Brain microvascular endothelial cell (primary cell): ENCODE results near the gene THSD7A.

Source experiments
- DNase-seq: peaks from one replicate; pipeline ENCODE4 v3.0.0-alpha.2; 2020
- H3K27ac ChIP-seq: fragments of 250-450 bp; sonication (Bioruptor Pico); 2 replicates; pipeline ENCODE4 v1.5.1; 2020; ENCODE audit warnings: mild to moderate bottlenecking, moderate library complexity
- H3K27me3 ChIP-seq: fragments of 250-450 bp; sonication (Bioruptor Pico); replicated peaks from 2 replicates; pipeline ENCODE4 v1.5.1; 2020; ENCODE audit warnings: mild to moderate bottlenecking
- H3K36me3 ChIP-seq: fragments of 250-450 bp; sonication (Bioruptor Pico); replicated peaks from 2 replicates; pipeline ENCODE4 v1.5.1; 2020; ENCODE audit warnings: mild to moderate bottlenecking
- H3K4me3 ChIP-seq: 2 replicates; pipeline ENCODE4 v1.5.1; 2011; ENCODE audit warnings: low read depth, mild to moderate bottlenecking, control low read depth, low read length, moderate library complexity
- CTCF ChIP-seq: IDR thresholded peaks from 2 replicates; pipeline ENCODE4 v1.5.1; 2011; ENCODE audit warnings: low read depth, mild to moderate bottlenecking, moderate library complexity, low read length, control low read depth, inconsistent platforms; ENCODE audit errors: missing control alignments
- in situ Hi-C: cut with HindIII; loops from 2 replicates; pipeline ENCODE4 v1.10.0; 2017; ENCODE audit warnings: low sequenced_read_pairs, low pct_ligation_motif_present

THSD7A gene

DNA sequence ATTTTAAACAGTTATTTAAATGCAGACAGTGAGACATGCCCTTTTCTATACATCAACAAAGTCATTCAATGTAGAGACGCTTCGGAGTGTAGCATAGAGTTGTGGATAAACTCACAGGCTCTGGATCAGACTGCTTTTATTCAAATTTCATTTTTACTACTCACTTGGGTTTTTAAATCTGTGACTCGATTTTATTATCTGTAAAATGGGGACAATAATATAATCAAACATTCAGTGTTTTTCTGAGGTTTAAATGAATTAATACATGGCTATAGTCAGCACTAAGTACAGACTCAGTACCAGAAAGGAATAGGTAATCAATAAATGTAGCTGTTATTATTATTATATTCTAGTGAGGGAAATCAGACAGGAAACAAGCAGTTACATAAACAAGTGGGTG, 43.4 kb downstream of the THSD7A start:
- Histone ChIP-seq H3K27ac (no peak overlapping the region), H3K4me3 (no peak overlapping the region), H3K36me3 (no peaks in the 10 kb centered on the region), H3K27me3 (no peaks in the 10 kb centered on the region)
- in situ Hi-C loops, result no loop called here
- no peak for TF ChIP-seq CTCF
- no peak for DNase-seq

DNA sequence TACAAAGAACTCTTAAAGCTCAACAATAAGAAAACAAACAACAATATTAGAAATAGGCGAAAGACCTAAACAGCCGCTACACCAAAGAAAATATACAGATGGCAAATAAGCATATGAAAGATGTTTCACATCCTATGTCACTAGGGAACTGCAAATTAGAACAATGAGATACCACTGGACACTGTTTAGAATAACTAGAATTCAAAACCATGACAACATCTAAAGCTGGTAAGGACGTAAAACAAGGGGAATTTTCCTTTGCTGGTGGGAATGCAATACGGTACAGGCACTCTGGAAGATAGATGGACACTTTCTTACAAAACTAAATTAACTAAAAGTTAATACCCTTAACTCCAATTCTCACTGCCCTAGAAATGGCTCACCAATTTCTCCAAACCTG, 44.5 kb downstream of the THSD7A start:
- H3K4me3 ChIP-seq, result no peak overlapping the region
- no peak overlapping the region for H3K27ac ChIP-seq
- no peaks in the 10 kb centered on the region for H3K27me3 ChIP-seq
- TF ChIP-seq CTCF, result no peak
- no peak for DNase-seq
- no peaks in the 10 kb centered on the region for H3K36me3 ChIP-seq
- in situ Hi-C loops, result no loop called here

DNA sequence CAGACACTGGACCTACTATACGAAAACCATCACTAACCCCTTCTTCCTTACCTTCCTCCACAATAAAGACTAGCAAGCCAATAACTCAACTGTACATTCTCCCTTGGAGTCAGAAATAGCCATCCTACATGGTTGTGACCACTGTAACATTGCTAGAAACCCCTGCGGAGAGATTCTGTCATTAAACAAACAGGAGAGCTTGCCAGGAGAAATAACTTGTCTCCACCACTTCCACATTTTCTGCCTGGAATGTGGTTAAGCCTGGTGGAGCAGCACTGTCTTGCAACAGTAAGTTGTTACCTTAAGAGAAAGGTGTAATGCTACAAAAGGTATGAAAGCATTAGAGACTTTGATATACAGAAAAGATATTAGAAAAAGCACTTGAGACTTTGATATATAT, 45.8 kb downstream of the THSD7A start:
- H3K36me3 ChIP-seq, result no peaks in the 10 kb centered on the region
- DNase-seq, result peak; percentile 79
- no peak overlapping the region for H3K27ac ChIP-seq
- TF ChIP-seq CTCF, result peak; percentile 37
- H3K27me3 ChIP-seq, result no peaks in the 10 kb centered on the region
- no peak overlapping the region for H3K4me3 ChIP-seq
- in situ Hi-C loops, result no loop called here

GRCh38 chr7:11784769-11785536, 47.0 kb downstream of the THSD7A start:
- Histone ChIP-seq H3K27ac (no peak overlapping the region), H3K27me3 (no peaks in the 10 kb centered on the region), H3K4me3 (no peak overlapping the region), H3K36me3 (no peaks in the 10 kb centered on the region)
- in situ Hi-C loops, result no loop called here
- no peak for TF ChIP-seq CTCF
- DNase-seq, result no peak

- in situ Hi-C loops, result no loop called here
- no peak for DNase-seq
- Histone ChIP-seq H3K27ac (no peak overlapping the region), H3K36me3 (no peaks in the 10 kb centered on the region), H3K4me3 (no peak overlapping the region), H3K27me3 (no peaks in the 10 kb centered on the region)
- no peak for TF ChIP-seq CTCF
Observed at GRCh38 chr7:11779864-11780674, 51.9 kb downstream of the THSD7A start.
